Neuronal stem cell (in vitro differentiated cells): ENCODE measurements around the gene ITGA2.

Source experiments
- DNase-seq: peaks from one replicate; pipeline ENCODE4 v3.0.0-alpha.2; 2013; ENCODE audit warnings: low spot score
- H2AFZ ChIP-seq: one replicate; pipeline ENCODE4 v1.6.1; 2013; ENCODE audit warnings: mild to moderate bottlenecking, low read length, inconsistent platforms
- H2AK5ac ChIP-seq: 2 replicates; pipeline ENCODE4 v1.6.1; 2013; ENCODE audit warnings: low read depth, mild to moderate bottlenecking, inconsistent platforms, low read length, moderate library complexity, mixed read lengths
- H2BK120ac ChIP-seq: 2 replicates; pipeline ENCODE4 v1.6.1; 2013; ENCODE audit warnings: low read depth, mild to moderate bottlenecking, inconsistent platforms, low read length, moderate library complexity, mixed read lengths
- H2BK12ac ChIP-seq: one replicate; pipeline ENCODE4 v1.6.1; 2013; ENCODE audit warnings: low read length, inconsistent platforms
- H2BK15ac ChIP-seq: 2 replicates; pipeline ENCODE4 v1.6.1; 2013; ENCODE audit warnings: mild to moderate bottlenecking, low read length, inconsistent platforms, mixed read lengths
- H2BK5ac ChIP-seq: one replicate; pipeline ENCODE4 v1.6.1; 2013; ENCODE audit warnings: inconsistent platforms, mild to moderate bottlenecking, low read length, moderate library complexity
- H3K14ac ChIP-seq: one replicate; pipeline ENCODE4 v1.6.1; 2013; ENCODE audit warnings: low read length, inconsistent platforms
- H3K18ac ChIP-seq: 2 replicates; pipeline ENCODE4 v1.6.1; 2013; ENCODE audit warnings: low read length, inconsistent platforms
- H3K23ac ChIP-seq: 2 replicates; pipeline ENCODE4 v1.6.1; 2013; ENCODE audit warnings: low read depth, mild to moderate bottlenecking, mixed read lengths, low read length, inconsistent platforms; ENCODE audit not compliant: poor library complexity
- H3K27ac ChIP-seq: replicated peaks from 3 replicates; pipeline ENCODE4 v1.5.1; 2013; ENCODE audit warnings: low read length, inconsistent platforms
- H3K27me3 ChIP-seq, 3 experiments: 2 replicates each; pipeline ENCODE4 v1.6.1; 2013; ENCODE audit warnings: low read length in 3 of 3, mild to moderate bottlenecking in 2 of 3, inconsistent platforms in 1 of 3, low read depth in 1 of 3, mixed read lengths in 1 of 3, moderate library complexity in 1 of 3; ENCODE audit not compliant: control insufficient read depth in 3 of 3, insufficient read depth in 3 of 3
- H3K36me3 ChIP-seq, 2 donors: replicated peaks in 1 of 2; 2 replicates each; pipeline ENCODE4 v1.6.1; 2013; ENCODE audit warnings: low read length in 2 of 2; ENCODE audit not compliant: control insufficient read depth in 2 of 2, insufficient read depth in 2 of 2
- H3K4ac ChIP-seq: 2 replicates; pipeline ENCODE4 v1.6.1; 2013; ENCODE audit warnings: inconsistent platforms, mild to moderate bottlenecking, low read length, moderate library complexity
- H3K4me1 ChIP-seq, 2 donors: 1 replicate in 1 of 2; 2 replicates in 1 of 2; pipeline ENCODE4 v1.6.1; 2013; ENCODE audit warnings: low read length in 2 of 2, low read depth in 1 of 2; ENCODE audit not compliant: control insufficient read depth in 2 of 2, insufficient read depth in 1 of 2
- H3K4me2 ChIP-seq: one replicate; pipeline ENCODE4 v1.6.1; 2013; ENCODE audit warnings: mild to moderate bottlenecking, low read length, inconsistent platforms; ENCODE audit not compliant: insufficient read depth, poor library complexity, severe bottlenecking
- H3K4me3 ChIP-seq, 2 donors: 2 replicates each; pipeline ENCODE4 v1.5.1; 2013; ENCODE audit warnings: low read length in 2 of 2, mild to moderate bottlenecking in 2 of 2, inconsistent platforms in 1 of 2, moderate library complexity in 1 of 2
- H3K79me1 ChIP-seq: one replicate; pipeline ENCODE4 v1.6.1; 2013; ENCODE audit warnings: low read depth, mild to moderate bottlenecking, inconsistent platforms, low read length, moderate library complexity
- H3K9ac ChIP-seq: one replicate; pipeline ENCODE4 v1.6.1; 2013; ENCODE audit warnings: mild to moderate bottlenecking, low read depth, low read length, inconsistent platforms; ENCODE audit not compliant: poor library complexity
- H3K9me3 ChIP-seq, 2 donors: replicated peaks in 1 of 2; 2 replicates each; pipeline versions ENCODE3 to v1.6.1; 2013; ENCODE audit warnings: low read length in 2 of 2, mild to moderate bottlenecking in 2 of 2, inconsistent platforms in 1 of 2, low read depth in 1 of 2, mixed read lengths in 1 of 2, moderate library complexity in 1 of 2; ENCODE audit not compliant: control insufficient read depth in 2 of 2, insufficient read depth in 1 of 2
- H4K8ac ChIP-seq: one replicate; pipeline ENCODE4 v1.6.1; 2013; ENCODE audit warnings: low read depth, mild to moderate bottlenecking, inconsistent platforms, low read length, moderate library complexity
- H4K91ac ChIP-seq: one replicate; pipeline ENCODE4 v1.6.1; 2013; ENCODE audit warnings: low read length, low read depth, mild to moderate bottlenecking, inconsistent platforms; ENCODE audit not compliant: poor library complexity
- WGBS, 2 donors: extraction: QIAGEN DNeasy Blood & Tissue Kit; methylation state at CpG; one replicate each; pipeline ENCODE4 v1.1.7; 2013; ENCODE audit warnings: missing lambda C conversion rate in 2 of 2, mixed read lengths in 1 of 2; ENCODE audit not compliant: insufficient read length in 2 of 2, insufficient replicate concordance in 1 of 2; ENCODE audit errors: extremely low coverage in 2 of 2; 5-methylcytosine and 5-hydroxymethylcytosine counted together

ITGA2 gene

GRCh38 chr5:53114988-53115387 is 125.8 kb downstream of the ITGA2 start:
- Histone ChIP-seq H2BK120ac (no peak overlapping the region), H3K14ac (no peak overlapping the region), H3K79me1 (no peaks in the 10 kb centered on the region), H3K4me1 (peaks cover 0 to 6% of the 10 kb centered on the region in 2 donors), H3K27ac (no peak overlapping the region), H2AK5ac (no peak overlapping the region), H2AFZ (no peak overlapping the region), H2BK12ac (no peak overlapping the region), H3K27me3 (no peaks in the 10 kb centered on the region), H3K9ac (no peak overlapping the region), H2BK5ac (no peak overlapping the region), H3K36me3 (no peaks in the 10 kb centered on the region), H3K9me3 (no peaks in the 10 kb centered on the region), H3K18ac (no peak overlapping the region), H3K23ac (no peak overlapping the region), H4K8ac (no peak overlapping the region), H4K91ac (no peak overlapping the region), H3K4ac (no peak overlapping the region), H3K4me2 (no peak overlapping the region), H3K4me3 (no peak overlapping the region), H2BK15ac (no peak overlapping the region)
- no peak for DNase-seq

DNA sequence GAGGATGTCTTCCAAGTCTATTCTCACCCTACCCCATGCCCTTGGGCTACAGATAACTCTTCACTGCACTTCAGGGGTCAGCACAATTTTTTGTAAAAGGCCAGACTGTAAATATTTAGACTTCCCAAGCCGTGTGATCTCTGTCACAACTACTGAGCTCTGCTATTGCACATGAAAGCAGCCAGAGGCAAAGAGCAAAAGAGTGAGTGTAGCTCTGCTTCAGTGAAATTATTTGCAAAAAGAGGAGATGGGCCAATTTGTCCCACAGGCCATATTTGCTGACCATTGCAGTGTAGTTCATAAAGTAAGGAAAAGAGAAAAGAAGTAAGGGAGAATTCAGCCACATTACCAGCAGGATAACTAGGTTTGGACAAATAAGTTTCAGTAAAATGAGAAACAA is 127.4 kb downstream of the ITGA2 start:
- no peak overlapping the region for H3K14ac ChIP-seq
- H3K4me3 ChIP-seq, result no peak overlapping the region
- no peak overlapping the region for H3K27ac ChIP-seq
- no peak overlapping the region for H2BK120ac ChIP-seq
- H2AK5ac ChIP-seq, result no peak overlapping the region
- no peak overlapping the region for H2BK5ac ChIP-seq
- H3K4me1 ChIP-seq, result peaks cover 0 to 6% of the 10 kb centered on the region in 2 donors
- no peak overlapping the region for H3K4ac ChIP-seq
- H3K27me3 ChIP-seq, result no peaks in the 10 kb centered on the region
- DNase-seq, result no peak
- H3K4me2 ChIP-seq, result no peak overlapping the region
- H3K18ac ChIP-seq, result no peak overlapping the region
- no peaks in the 10 kb centered on the region for H3K9me3 ChIP-seq
- H3K9ac ChIP-seq, result no peak overlapping the region
- H3K36me3 ChIP-seq, result no peaks in the 10 kb centered on the region
- H3K23ac ChIP-seq, result no peak overlapping the region
- H3K79me1 ChIP-seq, result no peaks in the 10 kb centered on the region
- no peak overlapping the region for H2BK15ac ChIP-seq
- H4K91ac ChIP-seq, result no peak overlapping the region
- WGBS, 2 donors, result no CpG with 5 or more reads among the region's 1 CpG
- no peak overlapping the region for H2AFZ ChIP-seq
- H4K8ac ChIP-seq, result no peak overlapping the region
- H2BK12ac ChIP-seq, result no peak overlapping the region

DNA sequence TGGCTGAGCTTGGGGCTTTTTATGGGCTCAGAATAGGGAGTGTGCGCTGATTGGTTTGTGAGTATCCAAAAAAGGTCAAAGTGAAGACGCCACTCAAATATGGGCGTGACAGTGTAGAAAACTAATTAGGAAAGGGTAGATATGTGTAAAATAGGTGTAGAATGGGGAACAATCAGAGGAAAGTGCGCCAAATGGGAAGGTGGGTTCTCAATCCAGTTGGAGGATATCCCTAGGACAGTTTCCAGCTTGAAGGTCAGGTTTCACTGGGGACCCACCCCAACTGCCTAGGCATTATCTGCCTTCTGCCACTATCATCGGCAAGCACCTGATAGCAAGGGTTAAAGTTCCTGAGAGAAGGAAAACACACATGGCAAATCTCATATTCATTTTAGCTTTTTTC is 129.7 kb downstream of the ITGA2 start:
- Histone ChIP-seq H3K4me2 (no peak overlapping the region), H3K4me1 (peaks cover 0 to 5% of the 10 kb centered on the region in 2 donors), H3K27me3 (no peaks in the 10 kb centered on the region), H2BK12ac (no peak overlapping the region), H3K9me3 (no peaks in the 10 kb centered on the region), H3K36me3 (no peaks in the 10 kb centered on the region), H2AK5ac (no peak overlapping the region), H3K79me1 (no peaks in the 10 kb centered on the region), H3K14ac (no peak overlapping the region), H3K23ac (no peak overlapping the region), H3K18ac (no peak overlapping the region), H3K27ac (no peak overlapping the region), H4K91ac (no peak overlapping the region), H2BK120ac (no peak overlapping the region), H4K8ac (no peak overlapping the region), H3K4ac (no peak overlapping the region), H2BK5ac (no peak overlapping the region), H3K4me3 (no peak overlapping the region), H2AFZ (no peak overlapping the region), H2BK15ac (no peak overlapping the region), H3K9ac (no peak overlapping the region)
- WGBS, 2 donors, result no CpG with 5 or more reads among the region's 5 CpGs
- no peak for DNase-seq

DNA sequence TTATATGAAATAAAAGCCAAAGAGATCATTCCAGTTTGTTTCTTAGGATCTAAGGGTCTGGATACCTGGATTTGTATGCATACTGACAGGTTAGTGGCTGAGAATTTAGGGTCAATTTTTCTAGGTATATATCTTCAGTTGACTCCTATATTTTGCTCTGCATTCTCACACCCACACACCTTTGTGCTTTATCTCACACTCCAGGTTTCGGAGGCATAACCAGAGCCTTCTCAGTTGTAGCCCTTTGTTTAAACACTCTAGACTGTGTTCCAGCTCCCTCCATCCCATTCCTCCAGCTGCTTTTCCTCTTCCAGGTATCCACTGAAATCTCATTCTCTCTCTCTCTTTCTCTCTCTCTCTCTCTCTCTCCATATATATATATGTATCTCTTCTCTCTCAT is 131.0 kb downstream of the ITGA2 start:
- Histone ChIP-seq H3K14ac (no peak overlapping the region), H3K27ac (no peak overlapping the region), H3K27me3 (no peaks in the 10 kb centered on the region), H2AFZ (no peak overlapping the region), H2BK5ac (no peak overlapping the region), H3K4ac (no peak overlapping the region), H2BK12ac (no peak overlapping the region), H4K8ac (no peak overlapping the region), H3K4me3 (no peak overlapping the region), H2AK5ac (no peak overlapping the region), H3K36me3 (no peaks in the 10 kb centered on the region), H2BK15ac (no peak overlapping the region), H3K4me2 (no peak overlapping the region), H3K4me1 (no peaks in the 10 kb centered on the region), H2BK120ac (no peak overlapping the region), H3K23ac (no peak overlapping the region), H3K9ac (no peak overlapping the region), H3K9me3 (no peaks in the 10 kb centered on the region), H3K79me1 (no peaks in the 10 kb centered on the region), H4K91ac (no peak overlapping the region), H3K18ac (no peak overlapping the region)
- WGBS, 2 donors, result no CpG with 5 or more reads among the region's 1 CpG
- no peak for DNase-seq
